SHP77 (cell line): ENCODE data around the gene SOX13.
"Not testable (repeated sequence)": the region's sequence is repeated elsewhere in the genome, so short reads cannot be mapped to it uniquely, and the experiment has no call there.

Experiments used
- DNase-seq, 2 experiments: peaks; one replicate each; lab custom pipeline; 2025; lab: John Stamatoyannopoulos, UW

SOX13 gene

DNA sequence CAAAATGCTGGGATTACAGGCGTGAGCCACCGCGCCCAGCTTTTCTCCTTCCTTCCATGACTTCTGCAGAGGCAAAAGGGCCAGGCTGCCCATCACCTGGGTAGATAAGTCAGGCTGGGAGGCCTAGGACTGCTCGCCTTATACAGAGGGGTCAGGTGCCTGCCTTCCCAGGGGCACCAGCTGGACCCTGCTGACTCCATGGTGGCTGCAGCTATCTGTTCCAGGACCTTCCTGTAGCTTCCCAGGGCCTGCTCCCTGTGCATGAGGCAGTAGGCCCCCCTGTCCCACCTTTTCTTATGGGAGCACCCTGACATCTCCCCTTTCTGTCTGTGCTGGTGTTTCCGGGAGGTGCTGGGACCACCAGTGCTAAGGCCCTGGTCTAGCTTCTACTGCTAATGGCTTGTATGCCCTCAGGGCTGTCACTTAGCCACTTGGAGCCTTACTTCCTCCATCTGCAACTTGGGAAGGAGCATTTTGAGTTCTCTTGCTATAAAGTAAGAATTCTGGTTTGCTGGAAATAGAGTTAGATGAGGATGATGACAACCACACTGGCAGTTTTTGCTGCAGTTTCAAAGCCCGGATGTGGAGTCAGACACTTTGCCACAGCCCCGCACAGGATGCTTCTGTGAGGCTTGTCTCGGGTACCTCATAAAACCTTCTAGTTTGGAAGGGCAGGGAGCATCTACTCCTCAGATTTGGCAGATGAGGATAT lies 14.4 kb downstream of the SOX13 start:
- DNase-seq, result no peak

DNA sequence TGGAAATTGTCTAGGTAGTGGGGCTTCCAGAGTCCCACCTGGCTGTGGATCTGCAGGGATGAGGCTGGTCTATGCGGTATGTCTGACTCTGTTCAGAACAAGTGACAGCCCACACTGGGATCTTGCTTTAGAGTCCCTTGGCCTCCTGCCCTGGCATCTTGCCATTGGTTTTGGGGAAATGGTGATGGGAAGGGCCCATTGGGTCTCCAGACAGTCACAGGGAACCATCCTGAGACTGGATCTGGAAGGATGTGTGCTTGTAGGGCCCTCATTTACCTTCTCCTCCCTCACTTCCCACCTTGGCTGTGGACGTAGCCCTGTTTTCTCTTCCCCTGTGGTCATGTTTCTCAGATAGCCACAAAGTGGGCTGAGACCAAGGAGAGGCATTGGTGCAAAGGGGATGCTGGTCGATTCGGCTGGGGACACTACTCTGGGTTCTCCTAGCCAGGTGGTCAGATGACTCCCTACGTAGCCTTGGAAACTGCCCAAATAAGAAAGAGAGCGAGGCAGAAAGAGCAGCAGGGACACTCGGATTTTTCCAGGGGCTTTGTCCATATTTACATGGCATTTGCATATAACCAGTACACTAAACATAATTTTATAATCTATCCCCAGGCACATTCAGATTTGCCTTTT lies 15.1 kb downstream of the SOX13 start:
- no peak for DNase-seq

DNA sequence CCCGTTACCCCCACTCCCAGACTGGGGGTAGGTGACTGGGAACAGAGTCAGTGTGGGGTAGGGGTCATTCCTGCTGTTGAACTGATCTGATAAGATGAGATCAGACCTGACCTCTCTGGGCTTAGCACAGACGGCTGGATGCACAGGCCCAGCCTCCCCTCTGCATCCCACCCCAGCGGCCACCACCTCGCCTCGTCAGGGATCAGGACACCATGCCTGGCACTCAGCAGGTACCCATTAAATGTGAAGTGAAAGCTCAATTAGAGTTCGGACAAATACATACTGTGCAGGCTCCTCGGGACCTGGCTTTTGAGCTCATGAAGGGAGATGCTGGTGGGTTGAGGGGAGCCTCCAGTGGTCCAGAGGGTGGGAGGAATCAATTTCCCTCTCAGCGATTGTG lies 15.7 kb downstream of the SOX13 start:
- DNase-seq, result no peak

DNA sequence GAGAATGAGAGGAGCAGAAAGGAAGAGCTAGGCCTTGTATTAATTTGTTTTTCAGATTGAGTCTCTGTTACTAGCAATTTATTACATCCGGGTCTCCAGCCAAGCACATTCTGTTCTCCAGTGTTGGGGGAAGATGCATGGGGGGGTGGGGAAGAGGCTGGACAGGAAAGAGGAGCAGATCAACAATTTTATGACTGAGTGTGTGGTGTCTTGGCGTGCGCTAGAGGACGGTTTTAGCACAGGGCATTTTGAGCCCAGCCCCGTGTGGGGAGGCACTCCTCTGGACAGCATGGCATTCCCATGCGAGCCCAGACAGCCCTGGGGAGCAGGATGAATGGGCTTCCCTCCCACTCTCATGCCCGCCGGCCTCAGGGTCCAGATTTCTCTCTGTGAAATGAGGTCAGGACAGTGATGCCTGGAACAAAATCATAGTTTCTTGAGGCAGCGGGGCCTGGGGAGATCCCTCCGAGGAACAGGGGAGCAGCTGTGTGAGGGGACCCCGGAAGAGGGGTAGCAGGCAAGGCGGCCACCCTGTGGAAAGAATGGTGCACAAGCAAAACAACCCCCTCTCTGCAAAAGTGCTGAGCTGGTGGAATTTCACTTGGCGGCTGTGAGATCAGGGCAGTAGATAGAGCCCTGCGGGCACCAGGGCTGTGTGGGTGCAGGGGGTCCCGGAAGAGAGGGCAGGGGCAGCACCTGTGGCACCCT lies 16.3 kb downstream of the SOX13 start:
- DNase-seq, result no peak

DNA sequence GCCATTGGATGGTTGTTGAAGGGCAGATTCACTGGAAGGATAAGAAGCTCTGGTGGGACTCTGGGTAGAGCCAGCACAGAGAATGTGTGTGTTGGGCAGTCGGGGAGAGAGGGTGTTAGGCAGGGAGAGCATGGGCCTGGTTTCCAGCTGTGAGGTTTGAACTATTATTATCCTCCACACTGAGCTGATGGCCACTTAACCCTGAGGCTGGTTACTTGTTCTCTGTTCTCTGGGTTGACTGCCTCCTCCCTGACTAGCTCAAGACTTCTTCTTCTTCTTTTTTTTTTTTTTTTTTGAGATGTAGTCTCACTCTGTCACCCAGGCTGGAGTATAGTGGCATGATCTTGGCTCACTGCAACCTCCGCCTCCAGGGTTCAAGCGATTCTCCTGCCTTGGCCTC lies 17.2 kb downstream of the SOX13 start:
- not testable (repeated sequence) for DNase-seq

DNA sequence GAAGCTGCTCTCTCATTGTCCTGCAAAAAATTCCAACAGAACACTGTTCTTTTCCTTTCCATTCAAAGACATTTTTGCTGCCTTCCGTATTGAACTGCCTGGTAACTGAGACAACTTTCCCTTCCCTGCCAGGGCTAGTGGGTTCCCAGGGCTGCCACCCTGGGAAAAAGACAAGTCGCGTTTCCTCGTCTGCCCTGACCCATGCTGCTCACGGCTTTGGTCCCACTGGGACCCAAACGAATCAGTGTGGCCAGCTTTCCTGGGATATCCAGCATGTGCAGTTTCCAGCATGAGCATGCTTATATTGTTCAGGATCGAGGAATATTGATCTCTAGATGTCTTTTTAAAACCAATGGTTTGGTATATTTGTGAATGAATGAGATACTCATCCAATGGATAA lies 18.2 kb downstream of the SOX13 start:
- no peak for DNase-seq

DNA sequence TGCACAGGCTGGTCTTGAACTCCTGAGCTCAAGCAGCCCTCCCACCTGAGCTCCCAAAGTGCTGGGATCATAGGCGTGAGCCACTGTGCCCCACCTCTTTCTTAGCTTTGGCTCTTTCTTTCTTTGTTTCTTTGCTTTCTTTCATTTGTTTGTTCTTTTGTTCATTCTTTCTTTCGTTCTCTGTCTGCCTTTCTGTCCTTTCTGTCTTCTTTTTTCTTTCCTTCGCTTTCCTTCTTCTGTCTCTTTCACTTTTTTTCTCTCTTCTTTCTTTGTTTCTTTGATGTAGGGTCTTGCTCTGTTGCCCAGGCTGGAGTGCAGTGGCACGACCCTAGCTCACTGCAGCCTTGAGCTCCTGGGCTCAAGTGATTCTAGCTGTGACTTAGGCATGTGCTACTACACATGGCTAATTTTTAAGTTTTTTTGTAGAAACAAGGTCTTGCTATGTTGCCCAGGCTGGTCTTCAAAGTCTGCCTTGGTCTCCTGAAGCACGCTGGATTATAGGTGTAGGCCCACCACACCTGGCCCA lies 18.9 kb downstream of the SOX13 start:
- DNase-seq, result no peak

DNA sequence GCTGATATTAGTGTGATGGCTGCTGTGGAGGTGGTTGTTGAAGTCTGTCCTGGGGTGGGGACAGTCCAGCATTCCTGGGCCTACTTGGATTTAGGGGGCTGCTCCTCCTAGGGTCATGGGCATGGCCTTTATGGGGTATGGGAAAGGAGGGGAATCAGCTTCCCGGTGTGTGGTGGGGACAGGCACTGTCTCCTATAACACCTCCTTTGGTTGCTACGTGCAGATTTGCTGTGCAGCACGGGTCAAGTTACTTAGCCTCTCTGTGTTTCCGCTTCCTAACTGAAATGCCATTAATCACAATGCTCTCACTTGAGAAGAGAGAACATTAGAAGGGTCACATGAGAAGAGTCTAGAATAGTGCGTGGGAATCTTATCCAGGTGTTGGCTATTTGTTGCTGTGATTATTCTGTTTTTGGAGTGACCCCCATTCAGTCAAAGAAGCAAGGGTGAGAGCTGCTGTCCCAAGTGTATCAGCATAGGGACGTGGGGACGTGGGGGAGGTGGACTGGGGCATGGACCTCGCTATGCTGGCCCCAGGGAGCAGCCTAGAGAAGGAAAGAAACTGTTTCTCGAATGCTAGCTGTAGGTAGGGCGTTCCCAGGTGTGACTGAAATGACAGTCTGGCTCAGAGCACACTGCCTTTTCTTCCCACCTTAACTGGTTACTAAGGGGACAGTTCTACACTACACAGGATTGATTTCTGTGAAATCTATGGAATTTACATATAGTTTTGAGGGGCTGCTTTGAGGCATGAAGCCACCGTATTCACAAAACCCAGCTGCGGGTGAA lies 19.9 kb downstream of the SOX13 start:
- no peak for DNase-seq

DNA sequence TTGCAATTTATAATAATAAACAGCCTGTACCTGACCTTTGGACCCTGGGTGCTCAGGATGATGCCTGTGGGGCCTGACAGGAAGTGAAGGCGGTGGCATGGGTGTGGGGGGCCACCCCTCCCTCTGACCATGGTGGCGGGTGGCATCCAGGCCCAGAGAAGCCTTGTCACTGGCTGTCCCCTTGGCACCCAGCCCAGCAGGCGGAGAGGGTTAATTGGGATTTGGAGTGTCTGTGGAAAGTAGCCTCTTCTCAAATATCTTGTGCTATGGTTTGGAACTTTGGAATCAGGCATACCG lies 20.5 kb downstream of the SOX13 start:
- peak; percentile 21 to 23 for DNase-seq

DNA sequence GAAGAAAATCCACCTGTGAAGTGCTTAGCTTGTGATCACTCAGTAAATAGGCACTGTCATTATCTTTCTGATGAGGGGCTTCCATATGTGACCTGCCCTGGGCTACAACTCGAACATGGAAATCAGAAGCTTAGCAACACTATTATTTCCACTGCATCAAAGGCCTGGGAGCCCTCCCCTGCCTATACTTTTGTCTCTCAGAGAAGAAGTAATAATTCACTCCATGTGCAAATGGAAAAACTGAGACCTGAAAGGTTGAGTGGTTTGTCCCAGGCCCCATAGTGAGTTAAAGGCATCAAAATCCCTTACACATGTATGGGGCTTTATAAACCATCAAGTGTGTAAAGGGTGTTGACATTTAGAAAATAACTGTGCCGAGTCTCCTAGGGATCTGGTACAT lies 20.9 kb downstream of the SOX13 start:
- no peak for DNase-seq

DNA sequence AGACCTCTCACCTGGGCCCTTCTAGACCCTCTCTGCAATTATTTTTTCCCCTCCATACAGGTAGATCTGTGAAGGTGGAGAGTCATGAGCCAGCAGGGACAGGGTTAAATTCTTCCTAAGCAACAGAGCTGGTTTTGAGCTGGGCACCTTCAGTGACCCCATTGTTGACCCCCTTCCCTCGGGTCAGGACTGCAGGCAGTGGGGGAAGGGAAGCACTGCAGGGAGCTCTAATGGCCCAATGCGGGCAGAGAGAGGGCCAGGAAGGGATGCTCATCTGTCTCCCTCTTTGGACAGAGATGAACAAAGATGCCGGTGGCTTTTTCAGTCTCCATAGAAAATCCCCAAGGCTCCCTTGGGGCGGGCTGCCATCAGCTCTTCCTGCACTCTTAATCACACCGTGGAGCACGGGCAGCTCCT lies 21.4 kb downstream of the SOX13 start:
- DNase-seq, result no peak

DNA sequence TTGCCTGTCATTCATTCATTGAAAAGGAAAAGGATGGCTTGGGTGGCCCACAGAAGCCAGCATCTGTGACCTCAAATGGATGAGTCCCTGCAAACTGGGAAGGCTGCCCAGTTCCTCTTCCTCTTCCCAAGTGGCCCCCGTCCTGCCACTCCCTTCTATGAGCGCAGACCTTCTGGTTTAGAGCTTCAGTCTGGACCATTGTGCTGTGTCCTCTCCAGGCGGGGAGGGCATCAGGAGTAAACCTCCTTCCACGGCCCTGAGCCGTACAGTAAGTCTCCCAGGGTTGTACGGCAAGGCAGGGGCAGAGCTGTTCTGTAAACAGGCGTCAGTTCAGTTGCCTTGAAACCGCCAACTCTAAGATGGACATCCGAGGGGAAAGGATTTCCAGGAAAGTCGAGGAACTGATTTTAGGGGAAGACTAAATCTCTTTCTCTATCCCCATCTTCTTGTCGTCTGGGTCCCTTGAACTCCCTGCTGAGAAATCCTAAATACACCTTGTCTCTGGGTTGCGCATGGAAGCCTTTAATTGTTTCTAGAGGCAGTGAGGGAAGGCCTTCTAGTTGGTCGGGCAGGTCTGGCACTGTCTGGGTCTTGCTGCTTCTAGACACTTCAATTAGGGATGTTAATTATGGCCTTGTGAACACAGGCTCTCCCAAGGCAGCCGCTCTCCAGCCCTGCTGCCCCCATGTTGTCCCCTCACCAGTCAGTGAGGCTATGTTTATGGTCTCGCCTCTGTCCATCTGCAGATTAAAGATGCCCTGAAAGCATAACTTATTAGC lies 22.1 kb downstream of the SOX13 start:
- peak in 1 of 2 experiments; percentile 21 for DNase-seq

DNA sequence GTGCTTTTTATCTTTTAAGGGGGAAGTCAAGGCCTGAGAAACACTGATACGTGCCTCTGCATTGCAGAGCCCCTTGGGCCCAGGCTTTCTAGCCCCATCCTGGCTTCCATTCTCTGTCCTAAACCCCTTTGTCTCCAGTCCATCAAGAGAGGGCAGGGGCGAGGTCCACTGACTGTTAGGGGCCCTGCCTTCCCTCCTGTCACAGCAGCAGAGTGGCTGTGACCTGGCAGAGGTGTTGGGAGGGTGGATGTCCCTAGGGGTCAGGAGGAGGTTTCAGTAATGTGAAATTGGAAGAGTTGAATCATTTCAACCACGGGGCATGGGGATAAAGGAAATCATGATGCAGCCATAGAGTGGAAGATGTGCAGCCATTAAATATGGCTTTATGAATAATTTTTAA lies 24.0 kb downstream of the SOX13 start:
- DNase-seq, result no peak

DNA sequence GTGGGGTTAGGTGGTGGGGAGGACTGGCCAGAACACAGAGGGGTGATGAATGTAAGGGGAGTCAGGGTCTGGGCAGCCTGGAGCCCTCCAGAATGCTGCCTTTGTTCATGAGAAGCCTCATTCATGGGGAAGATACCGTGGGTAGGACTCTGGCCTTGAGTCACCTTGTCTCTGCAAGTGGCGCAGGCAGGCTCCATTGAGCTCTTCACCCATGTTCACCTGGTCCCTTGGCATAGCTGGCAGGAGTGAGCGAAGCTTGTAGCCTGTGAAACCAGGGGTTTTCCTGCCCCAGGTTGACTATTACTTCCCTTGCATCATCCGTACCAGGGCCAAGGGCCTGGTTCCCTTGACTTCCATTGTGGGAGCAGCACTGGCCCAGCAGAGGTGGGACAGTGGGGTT lies 25.8 kb downstream of the SOX13 start:
- no peak for DNase-seq

DNA sequence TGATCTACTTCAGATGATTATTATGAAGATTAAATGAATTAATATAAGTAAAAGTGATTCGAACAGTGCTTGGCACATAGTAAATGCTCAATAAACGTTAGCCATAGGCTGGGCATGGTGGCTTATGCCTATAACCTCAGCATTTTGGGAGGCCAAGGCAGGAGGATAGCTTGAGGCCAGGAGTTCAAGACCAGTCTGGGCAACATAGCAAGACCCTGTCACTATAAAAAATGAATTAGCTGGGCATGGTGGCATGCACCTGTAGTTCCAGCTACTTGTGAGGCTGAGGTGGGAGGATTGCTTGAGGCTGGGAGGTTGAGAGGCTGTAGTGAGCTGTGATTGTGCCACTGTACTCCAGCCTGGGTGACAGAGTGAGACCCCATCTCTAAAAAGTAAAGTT lies 26.8 kb downstream of the SOX13 start:
- DNase-seq, result not testable (repeated sequence)

DNA sequence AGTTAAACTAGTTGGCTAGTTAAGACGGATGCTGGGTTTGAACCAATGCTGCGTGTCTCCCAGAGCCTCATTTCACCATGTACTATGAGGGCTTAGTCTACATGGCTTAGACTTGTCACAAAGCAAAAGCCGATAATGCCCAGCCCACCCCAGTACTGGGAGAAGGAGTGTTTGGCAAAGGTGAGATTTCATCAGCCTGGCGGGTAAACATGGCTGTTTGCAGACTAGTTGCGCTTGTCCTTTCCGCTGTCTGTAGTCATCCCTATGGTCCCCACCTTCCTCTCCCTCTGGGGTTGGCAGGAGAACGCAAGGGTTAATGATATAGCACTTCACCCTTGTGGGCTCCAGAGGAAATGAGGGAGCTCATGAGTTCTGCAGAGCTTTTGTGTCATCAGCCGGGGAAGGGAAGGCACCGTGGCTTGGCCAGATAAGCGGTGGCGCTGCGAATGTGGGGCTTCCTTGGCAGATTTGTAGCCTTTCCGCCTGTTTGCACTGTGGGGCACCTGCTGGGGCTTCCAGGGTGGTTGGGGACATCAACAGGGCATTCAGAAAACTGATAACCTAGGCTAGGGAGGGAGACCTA lies 29.2 kb downstream of the SOX13 start:
- DNase-seq, result peak; percentile 44 to 79

DNA sequence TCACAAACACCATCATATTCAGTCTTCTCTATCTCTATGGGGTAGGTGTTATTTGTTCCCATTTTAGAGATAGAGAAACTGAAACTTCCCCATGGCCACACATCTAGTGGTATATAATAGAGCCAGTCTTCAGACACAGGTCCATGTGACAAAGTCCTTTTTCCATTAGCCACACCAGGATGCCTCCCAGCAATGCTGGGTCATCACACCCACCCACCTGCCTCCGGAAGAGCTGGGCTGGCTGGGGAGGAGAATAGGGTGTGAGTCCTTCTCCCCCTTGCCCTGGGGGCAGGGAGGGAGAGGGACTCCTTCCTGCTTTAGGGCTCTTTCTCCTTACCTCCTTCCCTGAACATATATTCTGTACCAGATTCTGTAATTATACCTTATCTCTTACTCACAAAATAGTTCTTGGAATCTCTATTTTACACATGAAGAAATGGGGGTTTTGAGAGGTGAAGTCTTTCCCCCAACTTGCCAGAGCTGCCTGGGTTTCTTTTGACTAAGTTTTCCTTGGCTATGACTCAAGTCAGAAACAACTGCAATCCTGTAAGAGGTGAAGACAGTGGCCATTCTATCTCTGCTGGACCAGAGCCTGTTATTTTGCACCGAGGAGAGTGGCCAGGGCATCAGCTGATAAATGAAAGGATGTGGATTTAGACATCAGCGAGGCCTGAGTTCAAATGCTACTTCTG lies 30.0 kb downstream of the SOX13 start:
- DNase-seq, result peak; percentile 40 to 61

DNA sequence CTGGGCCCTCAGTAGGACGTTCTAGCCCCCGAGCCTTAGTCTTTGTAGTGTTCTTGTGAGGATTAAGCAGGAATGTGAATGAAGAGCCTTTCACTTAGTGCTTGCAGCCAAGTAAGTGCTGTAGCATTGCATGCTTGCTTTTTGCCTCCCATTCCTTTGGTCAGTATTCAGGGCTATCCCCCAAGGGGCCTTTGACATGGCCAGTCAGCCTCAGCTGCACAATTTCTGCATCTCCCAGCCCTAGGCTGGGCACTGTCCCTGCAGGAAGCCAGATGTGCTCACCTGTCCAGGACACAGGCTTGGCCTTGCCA lies 30.5 kb downstream of the SOX13 start:
- no peak for DNase-seq

DNA sequence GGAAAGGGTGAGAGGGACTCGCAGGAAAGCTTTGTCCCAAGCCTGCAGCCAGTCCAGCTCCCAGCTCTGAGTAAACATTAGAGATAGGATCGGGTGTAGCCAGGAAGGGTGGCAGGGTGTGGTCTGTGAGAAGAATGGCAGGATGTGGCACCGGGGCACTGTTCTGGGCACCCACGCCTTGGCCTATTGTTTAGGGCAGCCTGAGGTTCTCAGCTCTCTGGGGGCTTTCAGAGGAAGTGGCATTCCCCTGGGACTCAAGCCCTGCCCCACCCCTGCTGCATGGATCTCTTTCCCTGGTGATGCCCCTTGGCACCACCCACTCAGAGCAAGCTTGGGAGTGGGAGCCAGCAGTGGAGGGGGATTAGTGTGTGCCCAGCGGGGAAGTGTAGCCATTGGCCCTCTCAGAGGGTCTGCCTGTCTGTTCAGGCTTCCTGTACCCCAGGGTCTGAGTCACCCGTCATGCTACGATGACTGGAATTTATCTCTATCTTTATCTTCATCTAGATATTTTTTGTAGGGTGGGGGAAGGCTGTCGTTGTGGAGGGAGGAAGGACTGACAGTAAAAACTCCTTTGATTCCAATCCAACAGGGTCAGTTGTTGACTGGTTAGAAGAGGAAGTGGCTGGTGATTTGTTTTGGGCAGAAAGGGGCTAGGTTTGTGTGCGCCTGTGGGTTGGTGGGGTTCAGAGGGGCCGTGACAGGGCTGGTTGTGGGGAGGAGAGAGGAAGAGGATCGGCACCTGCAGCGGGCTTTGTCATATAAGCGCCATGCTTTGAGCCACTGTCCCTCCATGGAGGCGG lies 31.6 kb downstream of the SOX13 start:
- peak in 1 of 2 experiments; percentile 24 for DNase-seq

DNA sequence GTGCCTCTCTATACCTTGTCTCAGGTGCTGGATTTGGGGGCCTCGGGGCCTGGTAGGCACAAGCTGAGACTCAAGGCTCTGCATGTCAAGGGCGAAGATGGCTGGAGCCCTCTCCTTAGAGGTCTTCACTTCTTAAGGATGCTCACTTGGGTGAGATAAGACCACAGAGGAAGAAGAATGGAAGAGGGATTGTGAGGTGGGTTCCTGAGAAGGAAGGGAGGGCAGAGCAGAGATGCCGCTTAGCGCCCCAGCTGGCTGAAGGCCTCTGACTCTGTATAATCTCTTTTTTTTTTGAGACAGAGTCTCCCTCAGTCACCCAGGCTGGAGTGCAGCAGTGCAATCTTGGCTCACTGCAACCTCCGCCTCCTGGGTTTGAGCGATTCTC lies 32.2 kb downstream of the SOX13 start:
- no peak for DNase-seq
